Mesenchymal stem cell (in vitro differentiated cells and primary cell): ENCODE results near the gene C1GALT1C1L.

Experiments
- DNase-seq: peaks from one replicate; pipeline ENCODE4 v3.0.0-alpha.2; 2013
- H2AFZ ChIP-seq: one replicate; pipeline ENCODE4 v1.6.1; 2013; ENCODE audit warnings: low read depth, mild to moderate bottlenecking, control low read depth, inconsistent platforms, low read length, moderate library complexity
- H2AK5ac ChIP-seq: 2 replicates; pipeline ENCODE4 v1.6.1; 2013; ENCODE audit warnings: low read length, moderate library complexity, mild to moderate bottlenecking, inconsistent platforms; ENCODE audit not compliant: severe bottlenecking
- H2BK120ac ChIP-seq: one replicate; pipeline ENCODE4 v1.6.1; 2013; ENCODE audit warnings: low read depth, mild to moderate bottlenecking, inconsistent platforms, low read length, moderate library complexity
- H2BK12ac ChIP-seq, 2 experiments: one replicate each; pipeline ENCODE4 v1.6.1; 2013; ENCODE audit warnings: inconsistent platforms in 2 of 2, low read length in 2 of 2, mild to moderate bottlenecking in 2 of 2, moderate library complexity in 2 of 2, control low read depth in 1 of 2
- H2BK15ac ChIP-seq: one replicate; pipeline ENCODE4 v1.6.1; 2013; ENCODE audit warnings: mild to moderate bottlenecking, low read depth, inconsistent platforms; ENCODE audit not compliant: poor library complexity, severe bottlenecking
- H2BK5ac ChIP-seq: 2 replicates; pipeline ENCODE4 v1.6.1; 2013; ENCODE audit warnings: low read depth, mild to moderate bottlenecking, low read length, control low read depth, inconsistent platforms; ENCODE audit not compliant: poor library complexity, severe bottlenecking
- H3K14ac ChIP-seq, 2 experiments: one replicate each; pipeline ENCODE4 v1.6.1; 2013; ENCODE audit warnings: inconsistent platforms in 2 of 2, low read length in 2 of 2, control low read depth in 1 of 2, mild to moderate bottlenecking in 1 of 2, moderate library complexity in 1 of 2
- H3K18ac ChIP-seq, 2 experiments: one replicate each; pipeline ENCODE4 v1.6.1; 2013; ENCODE audit warnings: inconsistent platforms in 2 of 2, low read length in 2 of 2, control low read depth in 1 of 2, low read depth in 1 of 2, mild to moderate bottlenecking in 1 of 2
- H3K23ac ChIP-seq, 2 experiments: one replicate each; pipeline ENCODE4 v1.6.1; 2013; ENCODE audit warnings: inconsistent platforms in 2 of 2, low read length in 2 of 2, mild to moderate bottlenecking in 2 of 2, moderate library complexity in 2 of 2, control low read depth in 1 of 2
- H3K27ac ChIP-seq: 2 replicates; pipeline ENCODE4 v1.5.1; 2013; ENCODE audit warnings: mild to moderate bottlenecking, moderate library complexity, low read length, control low read depth, inconsistent platforms; ENCODE audit not compliant: poor library complexity, severe bottlenecking
- H3K27me3 ChIP-seq, 2 experiments: 2 replicates each; pipeline versions ENCODE4 v1.6.1 to v1.7.0; 2013; ENCODE audit warnings: low read length in 2 of 2, mild to moderate bottlenecking in 2 of 2, moderate library complexity in 2 of 2, control low read depth in 1 of 2, inconsistent platforms in 1 of 2; ENCODE audit not compliant: control insufficient read depth in 1 of 2, insufficient read depth in 1 of 2
- H3K36me3 ChIP-seq, 2 experiments: 2 replicates each; pipeline versions ENCODE4 v1.6.1 to v1.7.0; 2013; ENCODE audit warnings: low read length in 2 of 2, control low read depth in 1 of 2, inconsistent platforms in 1 of 2, low read depth in 1 of 2, mild to moderate bottlenecking in 1 of 2; ENCODE audit not compliant: insufficient read depth in 2 of 2, control insufficient read depth in 1 of 2
- H3K4ac ChIP-seq, 2 experiments: one replicate each; pipeline ENCODE4 v1.6.1; 2013; ENCODE audit warnings: inconsistent platforms in 2 of 2, low read length in 2 of 2, mild to moderate bottlenecking in 2 of 2, moderate library complexity in 2 of 2, control low read depth in 1 of 2, low read depth in 1 of 2
- H3K4me1 ChIP-seq: 2 replicates; pipeline ENCODE4 v1.6.1; 2013; ENCODE audit warnings: low read depth, low read length, control low read depth; ENCODE audit not compliant: control insufficient read depth, insufficient read depth
- H3K4me2 ChIP-seq: 2 replicates; pipeline ENCODE4 v1.6.1; 2013; ENCODE audit warnings: low read length, mild to moderate bottlenecking, inconsistent platforms; ENCODE audit not compliant: poor library complexity, severe bottlenecking
- H3K4me3 ChIP-seq, 2 experiments: 2 replicates each; pipeline versions ENCODE4 v1.5.1 to v1.7.0; 2013; ENCODE audit warnings: low read length in 2 of 2, mild to moderate bottlenecking in 2 of 2, control low read depth in 1 of 2, low read depth in 1 of 2; ENCODE audit not compliant: insufficient read depth in 1 of 2
- H3K79me1 ChIP-seq: replicated peaks from 2 replicates; pipeline ENCODE4 v1.6.1; 2013; ENCODE audit warnings: mild to moderate bottlenecking, control low read depth, low read length, inconsistent platforms; ENCODE audit not compliant: poor library complexity, severe bottlenecking
- H3K9ac ChIP-seq: 2 replicates; pipeline ENCODE4 v1.7.0; 2013; ENCODE audit warnings: mild to moderate bottlenecking, low read length, moderate library complexity
- H3K9me3 ChIP-seq: 2 replicates; pipeline ENCODE4 v1.7.0; 2013; ENCODE audit warnings: mild to moderate bottlenecking, low read length; ENCODE audit not compliant: control insufficient read depth
- H4K8ac ChIP-seq: one replicate; pipeline ENCODE4 v1.6.1; 2013; ENCODE audit warnings: inconsistent platforms, mild to moderate bottlenecking, low read length, moderate library complexity
- H4K91ac ChIP-seq: one replicate; pipeline ENCODE4 v1.6.1; 2013; ENCODE audit warnings: mild to moderate bottlenecking, low read length, inconsistent platforms
- WGBS: methylation state at CpG from one replicate; pipeline ENCODE4 v1.1.7; 2013; ENCODE audit warnings: mixed read lengths; 5-methylcytosine and 5-hydroxymethylcytosine counted together

The C1GALT1C1L gene

DNA sequence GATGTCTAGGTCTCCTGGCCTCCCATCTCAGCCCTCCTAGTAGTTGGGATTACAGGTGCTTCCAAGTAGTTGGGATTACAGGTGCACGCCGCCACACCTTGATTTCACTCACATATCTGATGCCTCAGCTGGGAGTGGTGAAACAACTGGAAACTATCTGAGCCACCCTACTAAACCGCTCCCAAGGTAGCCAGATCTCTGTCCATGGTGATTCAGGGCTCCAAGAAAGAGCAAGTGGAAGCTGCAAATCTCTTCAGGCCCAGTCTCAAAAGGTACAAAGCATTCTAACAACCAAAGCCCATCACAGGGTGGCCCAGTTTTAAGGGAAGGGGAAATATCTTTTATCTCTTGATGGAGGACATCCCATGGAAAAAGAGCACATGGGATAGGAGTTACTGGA is 19.0 kb downstream of the C1GALT1C1L start:
- Histone ChIP-seq H3K9me3 (no peaks in the 10 kb centered on the region), H4K91ac (no peak overlapping the region), H3K14ac (no peak overlapping the region), H3K36me3 (peaks cover 2 to 7% of the 10 kb centered on the region in 2 experiments), H3K27ac (no peak overlapping the region), H4K8ac (no peak overlapping the region), H3K4ac (no peak overlapping the region), H3K4me3 (no peak overlapping the region), H2BK120ac (no peak overlapping the region), H3K79me1 (peaks cover 4% of the 10 kb centered on the region), H3K4me2 (no peak overlapping the region), H3K4me1 (no peaks in the 10 kb centered on the region), H3K18ac (no peak overlapping the region), H2AK5ac (no peak overlapping the region), H3K9ac (no peak overlapping the region), H2BK5ac (no peak overlapping the region), H3K23ac (no peak overlapping the region), H2BK12ac (no peak overlapping the region), H2AFZ (no peak overlapping the region), H3K27me3 (no peaks in the 10 kb centered on the region), H2BK15ac (no peak overlapping the region)
- 94% methylated on average over 3 of the region's 3 CpGs for WGBS
- DNase-seq, result no peak

DNA sequence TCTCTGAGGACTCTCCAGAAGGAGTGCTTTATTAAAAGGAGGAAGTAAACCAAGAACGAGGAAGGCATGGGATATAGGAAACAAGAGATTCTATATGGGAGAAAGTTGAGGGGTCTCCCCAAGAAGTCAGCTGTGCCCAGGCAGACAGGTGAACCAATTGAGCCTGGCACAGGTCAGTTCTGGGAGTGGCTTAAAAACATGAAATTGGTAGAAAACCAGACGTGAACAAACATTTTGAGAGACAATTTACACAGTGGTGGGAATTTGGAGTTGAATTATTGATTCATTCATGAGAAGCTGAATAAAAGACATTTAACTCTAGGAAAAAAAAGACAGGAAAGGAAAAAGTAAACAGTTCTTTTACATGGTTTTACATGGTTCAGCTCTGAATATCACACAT is 22.7 kb downstream of the C1GALT1C1L start:
- Histone ChIP-seq H2BK12ac (no peak overlapping the region), H3K27ac (no peak overlapping the region), H2BK15ac (no peak overlapping the region), H2BK120ac (no peak overlapping the region), H3K4ac (no peak overlapping the region), H3K36me3 (peaks cover 2 to 3% of the 10 kb centered on the region in 2 experiments), H3K23ac (no peak overlapping the region), H2AK5ac (no peak overlapping the region), H4K8ac (no peak overlapping the region), H2AFZ (no peak overlapping the region), H3K9me3 (no peaks in the 10 kb centered on the region), H3K4me2 (no peak overlapping the region), H2BK5ac (no peak overlapping the region), H3K18ac (no peak overlapping the region), H4K91ac (no peak overlapping the region), H3K79me1 (peaks cover 3% of the 10 kb centered on the region), H3K4me1 (no peaks in the 10 kb centered on the region), H3K9ac (no peak overlapping the region), H3K14ac (no peak overlapping the region), H3K27me3 (no peaks in the 10 kb centered on the region), H3K4me3 (no peak overlapping the region)
- DNase-seq, result no peak
- 89% methylated on average over 2 of the region's 2 CpGs for WGBS

DNA sequence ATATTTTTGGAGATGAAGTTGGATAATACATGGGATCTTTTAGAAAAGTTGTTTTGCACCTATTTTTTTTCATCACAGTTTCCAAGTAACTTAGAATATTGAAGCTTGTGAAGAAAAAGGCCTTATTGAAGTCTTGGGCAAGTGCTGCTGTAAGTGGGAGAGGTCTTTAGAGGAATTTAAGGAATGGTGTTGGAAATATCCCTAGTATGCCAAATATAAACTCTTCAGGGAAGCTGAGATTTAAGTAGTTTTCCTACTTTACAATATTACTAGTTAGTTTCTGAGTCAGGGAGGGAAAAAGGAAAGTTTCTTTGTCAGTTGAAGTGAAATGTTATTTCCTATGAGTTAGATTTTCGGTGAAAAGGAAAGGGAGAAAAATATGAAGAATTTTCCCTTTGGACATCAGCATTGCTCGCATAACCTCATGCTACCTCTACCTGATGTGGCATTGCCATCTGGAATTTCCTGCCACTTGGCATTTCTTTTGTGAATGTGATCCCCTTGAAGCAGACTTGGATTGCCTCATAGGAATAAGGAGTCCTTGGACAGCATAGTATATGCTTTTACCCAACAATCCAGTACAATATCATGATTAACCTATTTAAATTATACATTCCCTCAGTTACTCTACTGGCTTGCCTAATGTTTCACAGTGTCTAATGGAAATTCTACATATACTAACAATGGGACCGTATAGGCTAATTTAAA is 27.1 kb downstream of the C1GALT1C1L start:
- Histone ChIP-seq H3K27ac (peak overlapping the region; percentile 66), H3K9ac (no peak overlapping the region), H2AK5ac (no peak overlapping the region), H3K4ac (no peak overlapping the region), H3K79me1 (no peaks in the 10 kb centered on the region), H2BK120ac (no peak overlapping the region), H3K4me1 (no peaks in the 10 kb centered on the region), H3K14ac (no peak overlapping the region), H2AFZ (no peak overlapping the region), H4K91ac (no peak overlapping the region), H3K18ac (no peak overlapping the region), H3K9me3 (no peaks in the 10 kb centered on the region), H4K8ac (peak overlapping the region; percentile 37), H3K4me2 (no peak overlapping the region), H2BK12ac (no peak overlapping the region), H3K4me3 (no peak overlapping the region), H2BK15ac (no peak overlapping the region), H3K36me3 (no peaks in the 10 kb centered on the region), H3K23ac (no peak overlapping the region), H2BK5ac (no peak overlapping the region), H3K27me3 (no peaks in the 10 kb centered on the region)
- DNase-seq, result peak; percentile 33
- 37% methylated on average over 2 of the region's 3 CpGs for WGBS

DNA sequence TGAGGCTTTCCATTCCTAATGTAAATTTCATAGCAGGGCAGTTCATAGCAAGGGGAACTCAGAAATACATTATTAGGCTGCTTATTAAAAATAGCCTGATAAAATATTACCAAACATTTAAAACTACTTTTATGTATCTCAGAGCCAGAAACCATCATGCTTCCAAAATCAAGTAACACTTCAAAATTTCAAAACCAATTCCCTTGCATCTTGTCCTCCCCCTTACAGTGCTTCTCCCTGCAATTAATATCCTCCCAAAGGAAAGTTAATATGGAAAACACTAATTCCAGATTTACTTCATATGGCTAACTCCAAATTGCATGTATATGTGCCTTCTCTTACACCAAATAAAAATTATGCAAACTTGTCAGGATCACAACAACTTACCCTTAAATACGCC is 32.5 kb downstream of the C1GALT1C1L start:
- no CpG with 5 or more reads among the region's 1 CpG for WGBS
- no peak overlapping the region for H3K18ac ChIP-seq
- no peaks in the 10 kb centered on the region for H3K4me1 ChIP-seq
- H3K79me1 ChIP-seq, result peaks cover 7% of the 10 kb centered on the region
- no peak overlapping the region for H3K4me2 ChIP-seq
- H2BK120ac ChIP-seq, result no peak overlapping the region
- no peak overlapping the region for H4K8ac ChIP-seq
- no peak overlapping the region for H3K27ac ChIP-seq
- H3K36me3 ChIP-seq, result no peaks in the 10 kb centered on the region
- no peak overlapping the region for H2BK5ac ChIP-seq
- no peak overlapping the region for H3K23ac ChIP-seq
- H3K4me3 ChIP-seq, result no peak overlapping the region
- no peak overlapping the region for H3K14ac ChIP-seq
- no peak overlapping the region for H2BK15ac ChIP-seq
- no peaks in the 10 kb centered on the region for H3K9me3 ChIP-seq
- no peaks in the 10 kb centered on the region for H3K27me3 ChIP-seq
- no peak overlapping the region for H4K91ac ChIP-seq
- H2AK5ac ChIP-seq, result no peak overlapping the region
- no peak overlapping the region for H3K4ac ChIP-seq
- H2BK12ac ChIP-seq, result no peak overlapping the region
- H3K9ac ChIP-seq, result no peak overlapping the region
- no peak for DNase-seq
- H2AFZ ChIP-seq, result no peak overlapping the region
